ES-I3 (cell line): ENCODE results near the gene KRTAP5-4.
"Not testable (repeated sequence)": the region's sequence is repeated elsewhere in the genome, so short reads cannot be mapped to it uniquely, and the experiment has no call there.

Experiments used
- H3K36me3 ChIP-seq: 2 replicates; pipeline ENCODE4 v1.6.1; 2013; ENCODE audit warnings: mild to moderate bottlenecking, low read length, control low read depth, moderate library complexity; ENCODE audit not compliant: insufficient read depth
- H3K4me1 ChIP-seq: 2 replicates; pipeline ENCODE4 v1.6.1; 2013; ENCODE audit warnings: mild to moderate bottlenecking, control low read depth, low read length; ENCODE audit not compliant: insufficient read depth
- H3K9ac ChIP-seq: 2 replicates; pipeline ENCODE4 v1.6.1; 2013; ENCODE audit warnings: low read depth, mild to moderate bottlenecking, low read length, moderate library complexity
- H3K9me3 ChIP-seq: 2 replicates; pipeline ENCODE4 v1.6.1; 2013; ENCODE audit warnings: mild to moderate bottlenecking, low read length, moderate library complexity; ENCODE audit not compliant: control insufficient read depth, insufficient read depth

Gene KRTAP5-4

DNA sequence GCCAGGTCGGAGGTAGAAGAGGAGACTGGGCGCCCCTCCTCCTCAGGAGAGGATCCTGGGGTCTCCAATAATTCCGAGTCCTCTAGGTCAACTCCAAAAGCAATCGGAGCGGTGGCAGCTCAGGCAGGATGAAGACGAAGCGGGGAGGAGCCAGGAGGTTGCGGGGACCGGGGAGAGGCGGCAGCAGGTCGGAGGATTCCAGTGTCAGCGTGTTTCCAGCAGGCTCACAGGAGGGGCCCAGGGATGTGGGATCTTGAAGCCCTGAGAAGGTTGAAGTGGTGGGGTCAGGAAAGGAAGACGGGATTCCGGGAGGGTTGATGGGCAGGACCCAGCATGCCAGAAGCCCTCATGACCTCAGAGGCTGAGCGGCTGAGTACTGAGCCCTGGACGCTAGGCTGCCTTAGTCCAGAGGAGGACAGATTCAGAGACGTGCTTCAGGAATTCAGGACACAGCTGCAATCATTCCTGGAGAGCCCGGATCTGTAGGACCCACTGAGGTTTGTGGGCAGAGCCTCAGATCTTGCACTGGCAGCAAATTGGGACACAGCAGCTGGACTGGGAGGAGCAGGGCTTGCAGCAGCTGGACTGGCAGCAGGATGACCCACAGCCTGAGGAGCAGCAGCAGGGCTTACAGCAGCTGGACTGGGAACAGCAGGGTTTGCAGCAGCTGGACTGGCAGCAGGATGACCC, 14.6 kb downstream of the KRTAP5-4 start:
- H3K9me3 ChIP-seq, result not testable (repeated sequence)
- peak overlapping the region; percentile 16; the same call in 1 of the 2 replicates for H3K9ac ChIP-seq

DNA sequence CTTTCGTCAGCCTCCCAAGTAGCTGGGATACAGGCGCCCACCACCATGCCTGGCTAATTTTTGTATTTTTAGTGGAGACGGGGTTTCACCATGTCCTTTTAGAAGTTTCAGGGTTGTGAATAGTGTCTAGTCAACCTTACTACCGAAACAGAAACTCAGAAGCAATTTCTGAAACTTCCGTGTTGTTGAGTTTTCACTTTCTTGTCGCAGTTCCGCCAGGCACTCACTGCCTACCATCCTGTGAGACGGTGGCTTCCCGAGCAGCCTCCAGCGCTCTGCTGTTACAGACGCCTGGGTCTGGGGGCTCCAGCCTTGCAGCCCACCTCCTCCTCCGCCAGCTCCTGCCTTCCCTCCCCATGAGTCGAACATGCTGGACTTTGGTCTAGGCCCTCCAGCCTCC, 16.0 kb downstream of the KRTAP5-4 start:
- not testable (repeated sequence) for H3K4me1 ChIP-seq, H3K36me3 ChIP-seq, H3K9me3 ChIP-seq, H3K9ac ChIP-seq

More for the DNA sequence above, 14.6 kb downstream of the KRTAP5-4 start:
- not testable (repeated sequence) for H3K36me3 ChIP-seq, H3K4me1 ChIP-seq

DNA sequence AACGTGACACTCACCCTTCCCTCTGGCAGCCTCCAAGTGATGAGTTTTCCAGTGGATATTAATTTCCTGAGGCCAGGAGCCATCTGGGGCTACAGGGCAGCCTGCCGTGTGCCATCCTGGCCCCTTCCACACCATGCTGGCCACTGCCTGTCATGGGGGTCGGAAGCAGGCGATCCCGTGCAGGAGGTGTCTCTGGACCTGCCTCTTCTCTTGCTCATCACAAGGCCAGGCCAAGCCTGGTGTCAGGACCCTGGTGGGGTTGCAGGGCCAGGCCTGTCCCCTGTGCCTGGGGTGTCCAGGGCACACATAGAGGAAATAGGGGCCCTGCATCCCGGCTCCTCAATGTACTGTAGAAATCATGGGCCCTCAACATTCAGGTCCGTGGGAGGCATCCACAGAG, 17.2 kb downstream of the KRTAP5-4 start:
- Histone ChIP-seq H3K36me3 (no peaks in the 10 kb centered on the region), H3K9ac (no peak overlapping the region), H3K4me1 (0 out of 2 replicates have a peak, but pooled peaks cover 4% of the 10 kb centered on the region), H3K9me3 (no peaks in the 10 kb centered on the region; the same call in 1 of the 2 replicates)

DNA sequence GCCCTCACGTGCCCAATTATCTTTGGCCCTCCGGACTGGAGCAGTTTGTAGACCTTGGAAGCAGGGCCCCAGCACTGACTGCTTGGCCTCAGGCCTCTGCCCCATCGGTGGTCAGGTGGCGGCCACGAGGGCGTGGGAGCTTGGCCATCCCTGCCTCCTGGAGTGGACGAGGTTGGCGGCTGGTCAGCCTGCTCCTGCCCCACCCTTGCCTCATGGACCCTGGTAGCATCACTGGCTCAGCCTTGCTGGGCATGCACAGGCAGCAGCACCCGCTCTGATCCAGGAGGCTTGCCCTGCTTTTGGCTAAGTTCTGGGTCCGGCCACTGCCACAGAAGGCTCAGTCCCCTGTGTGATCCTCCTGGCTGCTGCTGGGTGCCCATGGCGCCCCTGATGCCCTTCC, 17.8 kb downstream of the KRTAP5-4 start:
- H3K9me3 ChIP-seq, result no peaks in the 10 kb centered on the region; the same call in 1 of the 2 replicates

DNA sequence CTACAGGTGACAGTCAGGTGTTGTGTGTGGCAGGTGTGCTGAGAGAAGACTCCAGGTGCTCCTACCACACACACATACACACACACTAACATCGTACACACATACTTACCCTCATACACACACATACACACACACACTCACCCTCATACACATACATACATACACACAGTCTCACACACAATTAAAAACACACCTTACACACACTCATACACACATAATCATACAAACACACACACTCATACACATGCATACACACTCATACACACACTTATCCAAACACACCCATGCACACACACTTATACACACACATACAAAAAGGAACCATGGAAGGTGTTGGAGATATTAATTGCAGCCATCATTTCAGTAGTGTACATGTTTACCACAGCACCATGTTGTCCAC, 18.3 kb downstream of the KRTAP5-4 start:
- Histone ChIP-seq H3K9ac (no peak overlapping the region), H3K9me3 (no peaks in the 10 kb centered on the region; the same call in 1 of the 2 replicates), H3K36me3 (no peaks in the 10 kb centered on the region), H3K4me1 (0 out of 2 replicates have a peak, but pooled peaks cover 4% of the 10 kb centered on the region)

More for the DNA sequence above, 17.8 kb downstream of the KRTAP5-4 start:
- Histone ChIP-seq H3K4me1 (0 out of 2 replicates have a peak, but pooled peaks cover 4% of the 10 kb centered on the region), H3K9ac (no peak overlapping the region), H3K36me3 (no peaks in the 10 kb centered on the region)

DNA sequence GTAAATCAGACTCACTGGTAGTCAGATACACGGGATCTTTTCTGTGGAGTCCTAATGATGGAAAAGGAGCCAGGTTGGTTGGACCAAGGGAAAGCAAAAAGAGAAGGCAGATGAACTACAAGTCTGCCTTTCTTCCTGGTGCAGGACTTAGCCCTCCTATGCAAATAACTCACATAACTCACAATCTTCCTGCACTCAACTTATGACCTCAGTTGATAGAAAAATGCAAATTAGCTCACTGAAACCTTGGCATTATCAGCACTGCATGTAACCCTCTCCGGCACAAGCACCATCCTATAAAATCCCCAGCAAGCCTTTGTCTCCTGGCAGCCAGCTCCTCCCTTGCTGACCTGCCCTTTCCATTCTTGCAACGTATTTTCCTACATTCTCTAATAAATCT, 20.3 kb downstream of the KRTAP5-4 start:
- H3K36me3 ChIP-seq, H3K4me1 ChIP-seq, H3K9me3 ChIP-seq: not testable (repeated sequence)

DNA sequence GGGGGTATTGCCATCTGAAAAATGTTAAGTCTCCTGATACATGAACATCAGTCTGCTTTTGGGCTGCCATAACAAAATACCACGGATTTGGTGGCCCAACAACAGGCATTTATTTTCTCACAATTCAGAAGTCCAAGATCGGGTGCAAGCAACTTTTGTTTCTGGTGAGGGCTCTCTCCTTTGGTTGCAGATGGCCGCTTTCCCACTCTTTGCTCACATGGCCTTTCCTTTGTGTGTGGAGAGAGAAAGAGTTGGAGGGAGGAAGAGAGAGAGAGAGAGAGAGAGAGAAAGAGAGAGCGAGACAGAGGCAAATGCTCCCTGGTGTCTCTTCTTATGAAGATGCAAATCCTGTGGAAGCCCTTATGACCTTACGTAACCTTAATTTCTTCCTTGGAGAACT, 21.3 kb downstream of the KRTAP5-4 start:
- Histone ChIP-seq H3K9me3 (no peaks in the 10 kb centered on the region; the same call in 1 of the 2 replicates), H3K4me1 (peaks cover 12% of the 10 kb centered on the region; the same call in 1 of the 2 replicates), H3K9ac (no peak overlapping the region), H3K36me3 (no peaks in the 10 kb centered on the region)

More for the DNA sequence above, 20.3 kb downstream of the KRTAP5-4 start:
- not testable (repeated sequence) for H3K9ac ChIP-seq

DNA sequence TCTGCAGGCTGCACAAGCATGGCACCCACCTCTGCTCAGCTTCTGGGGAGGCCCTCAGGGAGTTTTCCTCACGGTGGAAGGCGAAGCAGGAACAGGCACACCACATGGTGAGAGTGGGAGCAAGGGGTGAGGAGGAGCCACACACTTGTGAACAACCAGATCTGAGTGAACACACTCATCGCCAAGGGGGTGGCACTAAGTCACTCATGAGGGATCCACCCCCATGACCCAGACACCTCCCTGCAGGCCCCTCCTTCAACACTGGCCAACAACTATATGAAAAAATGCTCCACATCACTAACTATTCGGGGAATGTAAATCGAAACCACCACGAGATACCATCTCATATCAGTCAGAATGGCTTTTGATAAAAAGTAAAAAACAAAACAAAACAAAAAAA, 23.1 kb downstream of the KRTAP5-4 start:
- Histone ChIP-seq H3K4me1 (peaks cover 12% of the 10 kb centered on the region; the same call in 1 of the 2 replicates), H3K9me3 (no peaks in the 10 kb centered on the region; the same call in 1 of the 2 replicates), H3K9ac (no peak overlapping the region), H3K36me3 (no peaks in the 10 kb centered on the region)

DNA sequence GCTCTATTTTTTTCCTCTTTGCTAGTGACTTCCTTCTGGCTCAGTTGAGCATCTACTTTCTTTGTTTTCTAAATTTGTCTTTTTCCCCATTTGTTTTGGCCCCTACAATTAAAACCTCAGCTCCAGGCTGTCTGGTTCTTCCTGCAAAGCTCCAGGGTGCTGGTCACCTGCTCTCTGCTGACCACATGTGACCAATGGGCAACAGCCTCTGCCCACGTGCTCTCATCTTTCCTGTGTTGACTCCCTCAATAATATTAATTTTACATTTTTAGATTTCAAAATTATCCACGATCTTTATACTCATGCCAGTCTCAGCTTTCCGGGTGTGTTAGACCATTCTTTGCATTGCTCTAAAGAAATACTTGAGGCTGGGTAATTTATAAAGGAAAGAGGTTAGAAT, 23.5 kb downstream of the KRTAP5-4 start:
- not testable (repeated sequence) for H3K9me3 ChIP-seq, H3K36me3 ChIP-seq, H3K9ac ChIP-seq
- H3K4me1 ChIP-seq, result peaks cover 12% of the 10 kb centered on the region; the same call in 1 of the 2 replicates

DNA sequence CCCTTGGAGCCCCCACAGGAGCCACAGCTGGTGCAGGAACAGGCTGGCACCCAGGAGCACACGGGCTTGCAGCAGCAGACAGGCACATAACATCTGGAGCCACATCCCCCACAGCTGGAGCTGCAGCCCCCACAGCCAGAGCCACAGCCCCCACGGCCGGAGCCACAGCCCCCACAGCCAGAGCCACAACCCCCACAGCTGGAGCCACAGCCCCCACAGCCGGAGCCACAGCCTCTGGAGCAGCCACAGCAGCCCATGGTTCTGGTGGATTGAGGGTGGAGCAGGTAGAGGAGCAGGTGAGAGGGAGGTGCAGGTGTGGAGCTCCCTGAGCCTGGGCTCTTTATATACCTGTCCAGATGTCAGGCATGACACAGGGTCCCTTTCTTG, 24.0 kb downstream of the KRTAP5-4 start, which contains the start of gene KRTAP5-2:
Gene KRTAP5-2 (minus strand): TSS at position 301 of the 387 bp plus-strand sequence. CDS start 44 bp downstream, at position 257.
- no peak within 1 kb of the TSS for H3K9ac ChIP-seq

DNA sequence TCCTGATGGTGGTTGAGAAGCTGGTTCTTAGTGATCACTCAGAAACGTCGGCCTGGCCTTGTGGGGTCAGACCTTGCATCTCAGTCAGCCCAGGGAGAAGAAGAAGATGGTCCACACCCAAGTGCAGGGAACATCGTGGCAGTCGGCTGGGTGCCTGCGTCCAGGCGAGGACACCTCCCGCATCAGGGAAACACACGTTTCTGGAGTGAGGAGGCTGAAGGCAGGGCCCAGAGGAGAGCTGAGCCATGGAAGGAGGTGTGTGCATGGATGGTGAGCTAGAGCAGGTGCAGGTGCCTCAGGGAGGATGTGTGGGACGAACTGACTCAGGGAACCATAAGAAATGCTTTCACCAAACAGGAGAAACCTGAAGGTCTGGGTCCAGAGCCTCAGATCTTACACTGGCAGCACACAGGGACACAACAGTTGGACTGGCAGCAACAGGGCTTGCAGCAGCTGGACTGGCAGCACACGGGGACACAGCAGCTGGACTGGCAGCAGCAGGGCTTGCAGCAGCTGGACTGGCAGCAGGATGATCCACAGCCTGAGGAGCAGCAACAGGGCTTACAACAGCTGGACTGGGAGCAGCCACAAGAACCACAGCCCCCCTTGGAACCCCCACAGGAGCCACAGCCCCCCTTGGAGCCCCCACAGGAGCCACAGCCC, 24.5 kb downstream of the KRTAP5-4 start:
- no peaks in the 10 kb centered on the region for H3K9me3 ChIP-seq
- H3K4me1 ChIP-seq, result peaks cover 12% of the 10 kb centered on the region; the same call in 1 of the 2 replicates
- no peaks in the 10 kb centered on the region for H3K36me3 ChIP-seq
- H3K9ac ChIP-seq, result no peak overlapping the region

More for the DNA sequence above, 24.0 kb downstream of the KRTAP5-4 start, which contains the start of gene KRTAP5-2:
- H3K4me1 ChIP-seq, result peaks cover 12% of the 10 kb centered on the region; the same call in 1 of the 2 replicates
- H3K9me3 ChIP-seq, result no peaks in the 10 kb centered on the region; the same call in 1 of the 2 replicates
- H3K36me3 ChIP-seq, result no peaks in the 10 kb centered on the region

DNA sequence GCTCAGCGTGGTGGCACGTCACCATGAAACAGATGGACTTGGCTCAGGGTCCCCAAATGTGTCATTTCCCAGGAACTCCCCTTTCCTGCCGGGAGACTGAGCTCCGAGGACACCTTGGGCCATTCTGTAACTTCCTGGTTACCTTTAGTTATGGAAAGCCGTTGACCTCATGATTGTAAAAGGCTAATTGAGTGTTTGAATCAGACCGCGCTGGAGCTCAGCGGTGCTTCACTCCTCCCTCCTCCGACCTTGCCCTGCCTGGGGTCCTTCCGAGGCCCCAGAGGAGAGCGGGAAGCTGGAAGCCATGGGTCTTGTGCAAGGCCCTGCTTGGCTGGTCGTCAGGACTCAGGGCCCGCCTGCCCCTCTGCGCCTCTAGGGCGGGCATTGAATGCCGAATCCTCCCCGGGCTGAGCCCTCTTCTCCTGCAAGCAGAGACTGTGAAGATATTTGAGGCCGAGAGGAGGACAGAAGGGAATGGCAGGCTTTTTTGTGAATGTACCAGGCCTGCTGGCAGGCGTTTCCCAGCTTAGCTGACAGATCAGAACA, 25.3 kb downstream of the KRTAP5-4 start:
- H3K4me1 ChIP-seq, result peaks cover 12% of the 10 kb centered on the region; the same call in 1 of the 2 replicates
- H3K36me3 ChIP-seq, H3K9me3 ChIP-seq: not testable (repeated sequence)
- H3K9ac ChIP-seq, result 0 out of 2 replicates have a peak overlapping the region, but pooled peaks have one; percentile 16

DNA sequence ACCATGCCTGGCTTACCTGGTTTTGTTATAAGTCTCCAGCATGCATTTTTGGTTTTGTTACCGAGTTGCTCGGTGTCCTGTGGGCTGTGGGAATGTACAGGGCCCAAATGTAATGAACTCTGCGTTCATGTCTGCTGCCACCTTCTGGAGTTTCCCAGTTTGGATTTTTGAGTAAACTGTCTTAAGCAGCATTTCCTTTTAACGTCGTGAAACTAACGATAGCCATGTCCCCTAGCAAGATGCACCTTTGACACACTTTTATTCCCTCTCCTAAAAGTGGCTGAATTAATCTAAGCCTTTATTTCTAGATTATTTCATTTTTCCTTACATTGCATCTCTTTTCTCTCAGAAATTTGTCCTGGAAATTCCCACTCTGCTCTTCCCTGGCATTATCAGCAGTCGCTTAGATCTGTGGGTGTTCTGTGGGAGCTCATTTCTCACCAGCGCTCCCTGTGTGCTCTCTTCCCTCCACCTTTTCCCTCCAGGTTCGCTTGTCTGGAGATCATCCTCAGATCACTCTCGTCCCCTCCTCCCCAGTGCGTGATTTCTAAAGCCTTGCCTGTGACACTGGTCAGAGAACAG, 25.9 kb downstream of the KRTAP5-4 start:
- H3K9me3 ChIP-seq, H3K9ac ChIP-seq, H3K36me3 ChIP-seq: not testable (repeated sequence)
- peaks cover 12% of the 10 kb centered on the region; the same call in 1 of the 2 replicates for H3K4me1 ChIP-seq

DNA sequence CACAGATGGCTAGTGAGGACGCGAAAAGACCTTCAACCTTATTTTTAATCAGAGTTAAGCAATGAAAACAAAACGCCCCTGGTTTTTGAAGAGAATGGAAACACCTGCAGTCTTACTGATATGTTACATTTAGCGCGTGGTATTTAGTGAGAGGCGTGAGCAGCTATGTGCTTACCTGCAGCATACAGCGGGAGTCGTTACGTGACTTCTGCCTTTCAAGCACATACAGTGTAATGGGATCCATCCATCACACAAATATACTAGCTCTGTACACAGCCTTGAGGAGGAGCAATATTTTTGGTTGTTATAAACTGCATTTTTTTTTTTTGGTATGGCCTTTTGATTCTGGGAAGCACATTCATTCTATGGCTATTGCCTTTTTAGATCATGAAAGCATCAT, 29.3 kb downstream of the KRTAP5-4 start:
- H3K9ac ChIP-seq, result no peak overlapping the region
- no peaks in the 10 kb centered on the region for H3K9me3 ChIP-seq
- H3K4me1 ChIP-seq, result peaks cover 12% of the 10 kb centered on the region; the same call in 1 of the 2 replicates
- no peaks in the 10 kb centered on the region for H3K36me3 ChIP-seq
